Uterus (tissue), 4 donors: Measurements from ENCODE around the gene CHN2. TPM values are rescaled to one million over a fixed set of nuclear protein-coding genes. Genes with fewer than 3 reads are reported as not detected.

Source experiments
- DNase-seq, 2 donors: peaks; one replicate each; pipeline ENCODE4 v3.0.0-alpha.2; 2019 to 2020
- H3K27ac ChIP-seq, 2 donors: fragments of 200-600 bp; sonication (generic); 1 replicate in 1 of 2; 2 replicates in 1 of 2; pipeline ENCODE4 v1.5.1; 2016 to 2018
- H3K27me3 ChIP-seq, 2 donors: fragments of 200-600 bp; sonication (generic); one replicate each; pipeline ENCODE4 v1.5.1; 2018 to 2019; ENCODE audit warnings: control low read depth in 1 of 2
- H3K36me3 ChIP-seq, 2 donors: fragments of 200-600 bp; sonication (generic); one replicate each; pipeline ENCODE4 v1.5.1; 2019; ENCODE audit warnings: control low read depth in 1 of 2
- H3K4me1 ChIP-seq, 2 donors: fragments of 200-600 bp; sonication (generic); one replicate each; pipeline ENCODE4 v1.5.1; 2018 to 2019; ENCODE audit warnings: control low read depth in 1 of 2
- H3K4me3 ChIP-seq, 2 donors: fragments of 200-600 bp; sonication (generic); 1 replicate in 1 of 2; 2 replicates in 1 of 2; pipeline ENCODE4 v1.5.1; 2018 to 2019; ENCODE audit warnings: mild to moderate bottlenecking in 1 of 2
- H3K9me3 ChIP-seq, 2 donors: fragments of 200-600 bp; sonication (generic); one replicate each; pipeline ENCODE4 v1.5.1; 2019; ENCODE audit warnings: control low read depth in 1 of 2
- CTCF ChIP-seq, 4 experiments: fragments of 200-600 bp in 2 of 4; fragments of 450-650 bp in 2 of 4; sonication (generic) in 2 of 4; IDR thresholded peaks; one replicate each; pipeline ENCODE4 v1.5.1; 2016 to 2019; ENCODE audit warnings: antibody characterized with exemption in 4 of 4, mild to moderate bottlenecking in 2 of 4, moderate library complexity in 1 of 4
- POLR2A ChIP-seq, 2 donors: fragments of 450-650 bp; IDR thresholded peaks; one replicate each; pipeline ENCODE4 v1.6.1; 2016; ENCODE audit warnings: antibody characterized with exemption in 2 of 2, mild to moderate bottlenecking in 1 of 2, moderate library complexity in 1 of 2
- intact Hi-C: fragments of 100-400 bp; cut with DNase I; formaldehyde crosslinking; loops from one replicate; pipeline ENCODE4 v1.15.1; 2023; ENCODE audit warnings: low total_unique reads
- total RNA-seq, 4 donors: library from RNA; depleted of rRNA in 3 of 4; stranded (reverse); fragments of >200 nt in 3 of 4; gene quantifications; one replicate each; pipeline versions ENCODE4 v1.1.0 to v1.2.4, GENCODE V29; 2014 to 2023
- donor health status: DM: yes; HTN: yes; CAD: no.

The CHN2 gene
- total RNA-seq, 4 donors from 2014 or later: 9.8 to 22.9 (median 18.3) TPM

- TF ChIP-seq POLR2A (IDR thresholded peaks at IDR 0.05) (no peak), CTCF (IDR thresholded peaks at IDR 0.05) (no peak)
- H3K4me1 ChIP-seq: no peaks in the 10 kb centered on the region
- no peak overlapping the region for H3K4me3 ChIP-seq
- no peaks in the 10 kb centered on the region for H3K9me3 ChIP-seq
- no peaks in the 10 kb centered on the region for H3K27me3 ChIP-seq
- no peaks in the 10 kb centered on the region for H3K36me3 ChIP-seq
- intact Hi-C loops: no loop called here
- DNase-seq: no peak
- H3K27ac ChIP-seq: no peak overlapping the region
Observed at GRCh38 chr7:29362380-29362779, 167.8 kb downstream of the CHN2 start.

DNA sequence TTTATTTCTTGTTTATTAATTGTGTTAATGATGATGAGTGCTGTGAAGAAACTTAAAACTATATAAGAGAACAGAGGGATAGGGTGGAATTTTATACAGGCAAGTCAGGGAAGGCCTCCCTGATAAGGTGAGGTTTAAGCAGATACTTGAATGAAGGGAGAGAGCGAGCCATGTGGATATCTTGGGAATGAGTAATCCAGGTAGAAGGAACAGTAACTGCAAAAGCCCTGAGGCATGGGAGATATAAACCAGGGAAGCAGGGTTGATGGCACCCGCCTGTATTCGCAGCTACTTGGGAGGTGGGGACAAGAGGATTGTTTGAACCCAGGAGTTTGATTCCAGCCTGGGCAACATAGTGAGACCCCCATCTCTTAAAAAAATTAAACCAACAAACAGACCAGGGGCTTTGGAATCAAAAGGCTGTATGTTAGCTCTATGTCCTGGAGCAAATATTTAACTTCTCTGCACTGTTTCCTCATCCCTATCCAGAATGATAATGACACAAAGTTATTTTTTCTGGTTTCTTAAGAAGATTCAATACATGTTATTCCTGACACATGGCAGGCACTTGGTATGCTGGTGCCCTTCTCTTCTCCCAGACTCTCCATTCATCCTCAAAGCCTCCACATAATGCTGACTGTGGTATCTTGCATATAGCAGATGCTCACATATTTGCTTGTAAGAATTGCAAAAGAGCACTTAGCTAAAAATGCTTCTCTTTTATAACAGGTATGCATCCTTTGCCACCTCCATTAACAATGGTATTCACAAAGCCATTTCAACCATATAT is 169.3 kb downstream of the CHN2 start:
- intact Hi-C loops: no loop called here
- TF ChIP-seq CTCF (IDR thresholded peaks at IDR 0.05): no peak
- no peak for TF ChIP-seq POLR2A (IDR thresholded peaks at IDR 0.05)
- DNase-seq: no peak
- no peaks in the 10 kb centered on the region for H3K4me1 ChIP-seq
- H3K9me3 ChIP-seq: no peaks in the 10 kb centered on the region
- no peak overlapping the region for H3K4me3 ChIP-seq
- no peak overlapping the region for H3K27ac ChIP-seq
- no peaks in the 10 kb centered on the region for H3K27me3 ChIP-seq
- no peaks in the 10 kb centered on the region for H3K36me3 ChIP-seq

GRCh38 chr7:29364661-29365060 is 170.1 kb downstream of the CHN2 start:
- intact Hi-C loops: no loop called here
- no peaks in the 10 kb centered on the region for H3K27me3 ChIP-seq
- no peak overlapping the region for H3K4me3 ChIP-seq
- H3K27ac ChIP-seq: no peak overlapping the region
- no peaks in the 10 kb centered on the region for H3K9me3 ChIP-seq
- H3K36me3 ChIP-seq: no peaks in the 10 kb centered on the region
- no peak for DNase-seq
- TF ChIP-seq POLR2A (IDR thresholded peaks at IDR 0.05) (no peak), CTCF (IDR thresholded peaks at IDR 0.05) (no peak)
- H3K4me1 ChIP-seq: no peaks in the 10 kb centered on the region

GRCh38 chr7:29365423-29365822 is 170.8 kb downstream of the CHN2 start:
- intact Hi-C loops: no loop called here
- no peaks in the 10 kb centered on the region for H3K9me3 ChIP-seq
- no peak for TF ChIP-seq POLR2A (IDR thresholded peaks at IDR 0.05)
- no peak for TF ChIP-seq CTCF (IDR thresholded peaks at IDR 0.05)
- no peaks in the 10 kb centered on the region for H3K36me3 ChIP-seq
- H3K27me3 ChIP-seq: no peaks in the 10 kb centered on the region
- H3K4me3 ChIP-seq: no peak overlapping the region
- no peaks in the 10 kb centered on the region for H3K4me1 ChIP-seq
- DNase-seq: no peak
- H3K27ac ChIP-seq: no peak overlapping the region

GRCh38 chr7:29367784-29368183 is 173.2 kb downstream of the CHN2 start:
- no peak for DNase-seq
- no peaks in the 10 kb centered on the region for H3K4me1 ChIP-seq
- no peak overlapping the region for H3K4me3 ChIP-seq
- H3K27ac ChIP-seq: no peak overlapping the region
- no peaks in the 10 kb centered on the region for H3K36me3 ChIP-seq
- H3K27me3 ChIP-seq: no peaks in the 10 kb centered on the region
- TF ChIP-seq POLR2A (IDR thresholded peaks at IDR 0.05) (no peak), CTCF (IDR thresholded peaks at IDR 0.05) (no peak)
- intact Hi-C loops: no loop called here
- H3K9me3 ChIP-seq: no peaks in the 10 kb centered on the region
